ENCODE measurements around the gene SP7. TPM values are rescaled to one million over a fixed set of nuclear protein-coding genes. Genes with fewer than 3 reads are reported as not detected.

The SP7 gene
- total and polyA plus RNA-seq, 2 experiments from 2014 or later: 0.17 TPM; not detected in 1

GRCh38 chr12:53289891-53290290 is 46.3 kb downstream of the SP7 start (continued):
- TF ChIP-seq ZNF462 (CRISPR knock-in tag; IDR thresholded peaks at IDR 0.05) (no peak), NANOG (IDR thresholded peaks at IDR 0.05; ENCODE audit: borderline replicate concordance) (no peak), ETS1 (IDR thresholded peaks at IDR 0.05) (no peak), EZH2 (IDR thresholded peaks at IDR 0.05; ENCODE audit: low read depth, unreplicated experiment) (no peak), ZNF331 (CRISPR knock-in tag; IDR thresholded peaks at IDR 0.05; ENCODE audit: low read depth) (no peak), EZH2phosphoT487 (IDR thresholded peaks at IDR 0.05; ENCODE audit: unreplicated experiment) (no peak)

GRCh38 chr12:53288322-53288721 is 47.8 kb downstream of the SP7 start:
- Mint-ChIP-seq H3K4me3 (no peak overlapping the region), H3K27ac (no peak overlapping the region), H3K36me3 (ENCODE audit: low read depth) (peaks cover 79% of the 10 kb centered on the region), H3K27me3 (ENCODE audit: insufficient read depth, low read depth, poor library complexity) (peaks cover 5% of the 10 kb centered on the region), H3K9me3 (no peaks in the 10 kb centered on the region), H3K4me1 (peaks cover 4% of the 10 kb centered on the region; the same call in 2 of the 3 replicates)
- no peaks in the 10 kb centered on the region for H3K27me3 ChIP-seq (ENCODE audit: insufficient read depth)
- H3K4me1 ChIP-seq (ENCODE audit: insufficient read depth): no peaks in the 10 kb centered on the region
- H3K4me2 ChIP-seq: no peak overlapping the region
- no peak overlapping the region for H3K27ac ChIP-seq (ENCODE audit: low read depth)
- H4K20me1 ChIP-seq (replicated peaks; ENCODE audit: insufficient read depth): no peaks in the 10 kb centered on the region; the same call in none of the 2 replicates
- H2AFZ ChIP-seq: no peak overlapping the region
- H3K79me2 ChIP-seq (replicated peaks; ENCODE audit: insufficient read depth): no peaks in the 10 kb centered on the region
- DNase-seq (ENCODE audit: low spot score) (no peak), ATAC-seq (no peak)
- no peak overlapping the region for H3K4me3 ChIP-seq
- peaks cover 14% of the 10 kb centered on the region; the same call in 1 of the 2 replicates for H3F3A ChIP-seq (replicated peaks; ENCODE audit: low read depth)
- no peaks in the 10 kb centered on the region for H3K9me2 ChIP-seq (ENCODE audit: insufficient read depth)
- peaks cover 28% of the 10 kb centered on the region for H3K36me3 ChIP-seq (ENCODE audit: insufficient read depth)
- no peak for TF ChIP-seq POLR2AphosphoS5 (IDR thresholded peaks at IDR 0.05; ENCODE audit: low read depth)
- TF ChIP-seq JUNB (IDR thresholded peaks at IDR 0.05; ENCODE audit: unreplicated experiment): no peak
- no peak for TF ChIP-seq EZH2phosphoT487 (IDR thresholded peaks at IDR 0.05; ENCODE audit: unreplicated experiment)
- TF ChIP-seq REST (IDR thresholded peaks at IDR 0.05; ENCODE audit: unreplicated experiment): no peak
- no peak for TF ChIP-seq NANOG (IDR thresholded peaks at IDR 0.05; ENCODE audit: borderline replicate concordance)
- TF ChIP-seq ZNF331 (CRISPR knock-in tag; IDR thresholded peaks at IDR 0.05; ENCODE audit: low read depth): no peak
- no peak for TF ChIP-seq ZNF114 (CRISPR knock-in tag; IDR thresholded peaks at IDR 0.05)
